Measurements from ENCODE around the gene CCDC170. TPM values are rescaled to one million over a fixed set of nuclear protein-coding genes. Genes with fewer than 3 reads are reported as not detected.

The CCDC170 gene
- total RNA-seq, 1 donor from 2014 or later: not detected

DNA sequence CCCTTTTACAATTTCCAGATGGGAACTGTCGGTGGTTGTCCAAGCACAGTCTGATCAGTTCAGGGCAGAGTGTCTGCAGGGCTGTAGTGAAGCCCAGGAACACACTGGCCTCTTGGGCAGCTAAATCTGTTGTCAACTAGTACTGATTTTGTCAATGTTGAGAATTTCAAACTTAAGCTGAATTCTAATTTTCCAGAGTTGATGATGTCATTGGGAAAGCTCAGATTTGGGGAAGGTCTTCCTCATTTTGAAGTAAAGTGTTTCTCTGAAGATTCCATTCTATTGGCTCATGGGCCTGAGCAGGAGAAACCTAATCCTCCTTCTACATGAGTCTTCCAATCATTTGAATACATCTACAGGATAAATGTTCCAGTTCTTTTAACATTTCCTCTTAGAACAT, 72.1 kb downstream of the CCDC170 start:
- DNase-seq (ENCODE audit: low read depth) (no peak), FAIRE-seq (no peak)
- Histone ChIP-seq H3K27me3 (ENCODE audit: control insufficient read depth, insufficient read depth, low read length) (no peaks in the 10 kb centered on the region), H3K36me3 (ENCODE audit: control insufficient read depth, insufficient read depth, low read length) (no peaks in the 10 kb centered on the region), H3K4me3 (ENCODE audit: low read depth, low read length) (no peak overlapping the region)
- TF ChIP-seq, protein P1, sequence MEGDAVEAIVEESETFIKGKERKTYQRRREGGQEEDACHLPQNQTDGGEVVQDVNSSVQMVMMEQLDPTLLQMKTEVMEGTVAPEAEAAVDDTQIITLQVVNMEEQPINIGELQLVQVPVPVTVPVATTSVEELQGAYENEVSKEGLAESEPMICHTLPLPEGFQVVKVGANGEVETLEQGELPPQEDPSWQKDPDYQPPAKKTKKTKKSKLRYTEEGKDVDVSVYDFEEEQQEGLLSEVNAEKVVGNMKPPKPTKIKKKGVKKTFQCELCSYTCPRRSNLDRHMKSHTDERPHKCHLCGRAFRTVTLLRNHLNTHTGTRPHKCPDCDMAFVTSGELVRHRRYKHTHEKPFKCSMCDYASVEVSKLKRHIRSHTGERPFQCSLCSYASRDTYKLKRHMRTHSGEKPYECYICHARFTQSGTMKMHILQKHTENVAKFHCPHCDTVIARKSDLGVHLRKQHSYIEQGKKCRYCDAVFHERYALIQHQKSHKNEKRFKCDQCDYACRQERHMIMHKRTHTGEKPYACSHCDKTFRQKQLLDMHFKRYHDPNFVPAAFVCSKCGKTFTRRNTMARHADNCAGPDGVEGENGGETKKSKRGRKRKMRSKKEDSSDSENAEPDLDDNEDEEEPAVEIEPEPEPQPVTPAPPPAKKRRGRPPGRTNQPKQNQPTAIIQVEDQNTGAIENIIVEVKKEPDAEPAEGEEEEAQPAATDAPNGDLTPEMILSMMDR (IDR thresholded peaks at IDR 0.05; ENCODE audit: insufficient read depth, low read length, severe bottlenecking): no peak

DNA sequence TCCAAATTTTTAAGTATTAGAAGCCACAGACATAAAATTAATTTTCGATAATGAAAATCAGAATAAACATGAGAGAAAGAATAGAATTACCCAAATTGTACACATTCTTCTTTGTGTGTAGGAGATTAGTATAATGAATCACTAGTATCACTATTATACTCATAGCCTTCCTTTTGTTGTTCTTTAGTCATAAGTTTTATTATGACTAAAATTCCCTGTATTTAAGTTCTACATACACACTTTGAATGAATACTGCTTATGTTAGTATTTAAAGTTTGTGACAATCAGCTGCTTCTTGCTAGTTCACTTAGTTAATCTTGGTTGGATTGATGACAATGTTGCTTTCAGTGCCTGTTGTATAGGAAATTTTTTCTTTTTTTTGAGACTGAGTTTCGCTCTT, 72.7 kb downstream of the CCDC170 start:
- Histone ChIP-seq H3K36me3 (ENCODE audit: control insufficient read depth, insufficient read depth, low read length) (no peaks in the 10 kb centered on the region), H3K27me3 (ENCODE audit: control insufficient read depth, insufficient read depth, low read length) (no peaks in the 10 kb centered on the region), H3K4me3 (ENCODE audit: low read depth, low read length) (no peak overlapping the region)
- peak; percentile 25 for DNase-seq (ENCODE audit: low read depth)
- no peak for FAIRE-seq
- TF ChIP-seq, protein P1 (IDR thresholded peaks at IDR 0.05; ENCODE audit: insufficient read depth, low read length, severe bottlenecking): no peak

DNA sequence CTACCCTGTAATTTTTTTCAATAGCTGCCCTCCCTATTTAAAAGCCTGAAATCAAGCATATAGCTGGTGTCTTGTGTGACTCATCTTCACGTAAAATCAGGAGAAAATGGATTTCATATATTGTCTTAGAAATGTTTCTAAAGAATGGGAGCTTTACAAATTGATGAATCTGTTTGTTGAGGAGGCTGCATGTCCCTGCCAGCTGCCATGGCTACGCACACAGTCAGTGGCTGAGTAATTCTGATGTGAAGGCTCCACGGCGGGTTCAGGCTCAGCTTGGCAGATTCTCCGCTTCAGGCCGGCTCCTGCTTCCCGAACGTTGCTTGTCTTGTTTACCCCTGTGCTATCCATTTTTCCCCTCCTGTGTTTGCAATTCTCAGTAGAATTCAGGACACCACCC, 82.8 kb downstream of the CCDC170 start:
- Histone ChIP-seq H3K27me3 (ENCODE audit: control insufficient read depth, insufficient read depth, low read length) (no peaks in the 10 kb centered on the region), H3K4me3 (ENCODE audit: low read depth, low read length) (no peak overlapping the region), H3K36me3 (ENCODE audit: control insufficient read depth, insufficient read depth, low read length) (no peaks in the 10 kb centered on the region)
- TF ChIP-seq, protein P1 (IDR thresholded peaks at IDR 0.05; ENCODE audit: insufficient read depth, low read length, severe bottlenecking): no peak
- FAIRE-seq: no peak
- DNase-seq (ENCODE audit: low read depth): no peak

DNA sequence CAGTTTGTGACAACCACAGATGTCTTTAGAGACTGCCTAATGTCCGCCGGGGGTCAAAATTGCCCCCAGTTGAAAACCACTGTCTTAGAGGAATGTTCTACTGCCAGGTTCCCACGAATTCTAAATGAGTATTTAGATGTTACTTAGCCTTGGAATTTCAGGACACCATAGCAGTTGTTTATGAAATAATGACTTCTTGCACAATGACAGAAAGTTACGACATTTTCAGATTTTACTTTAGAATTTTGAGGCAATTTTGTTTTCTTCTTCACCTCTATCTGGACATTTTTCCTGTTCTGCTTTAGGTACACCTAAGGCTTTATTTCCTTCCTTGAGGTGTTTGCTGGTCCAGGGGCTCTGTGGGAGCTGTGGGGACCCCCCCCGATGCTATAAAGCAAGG, 83.4 kb downstream of the CCDC170 start:
- FAIRE-seq: no peak
- H3K36me3 ChIP-seq (ENCODE audit: control insufficient read depth, insufficient read depth, low read length): no peaks in the 10 kb centered on the region
- TF ChIP-seq, protein P1 (IDR thresholded peaks at IDR 0.05; ENCODE audit: insufficient read depth, low read length, severe bottlenecking): no peak

DNA sequence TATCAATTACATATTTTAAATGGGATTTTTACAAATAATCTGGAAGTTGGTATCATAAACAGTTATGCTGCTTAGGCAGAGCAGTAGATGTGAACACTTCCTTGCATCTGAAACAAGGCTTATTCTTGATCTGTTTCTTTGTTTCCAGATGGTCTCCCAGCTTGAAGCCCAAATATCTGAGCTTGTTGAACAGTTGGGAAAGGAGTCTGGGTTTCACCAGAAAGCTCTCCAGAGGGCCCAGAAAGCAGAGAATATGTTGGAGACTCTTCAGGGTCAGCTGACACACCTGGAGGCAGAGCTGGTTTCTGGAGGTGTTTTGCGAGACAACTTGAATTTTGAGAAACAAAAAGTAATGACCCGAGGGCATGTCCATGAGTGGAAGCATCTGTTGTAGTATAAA, 91.9 kb downstream of the CCDC170 start:
- Histone ChIP-seq H3K36me3 (ENCODE audit: control insufficient read depth, insufficient read depth, low read length) (no peaks in the 10 kb centered on the region), H3K4me3 (ENCODE audit: low read depth, low read length) (no peak overlapping the region), H3K27me3 (ENCODE audit: control insufficient read depth, insufficient read depth, low read length) (peaks cover 1% of the 10 kb centered on the region)
- no peak for FAIRE-seq
- TF ChIP-seq, protein P1 (IDR thresholded peaks at IDR 0.05; ENCODE audit: insufficient read depth, low read length, severe bottlenecking): no peak
- DNase-seq (ENCODE audit: low read depth): no peak

More for the DNA sequence above, 83.4 kb downstream of the CCDC170 start:
- DNase-seq (ENCODE audit: low read depth): no peak
- no peak overlapping the region for H3K4me3 ChIP-seq (ENCODE audit: low read depth, low read length)
- peaks cover 1% of the 10 kb centered on the region for H3K27me3 ChIP-seq (ENCODE audit: control insufficient read depth, insufficient read depth, low read length)

DNA sequence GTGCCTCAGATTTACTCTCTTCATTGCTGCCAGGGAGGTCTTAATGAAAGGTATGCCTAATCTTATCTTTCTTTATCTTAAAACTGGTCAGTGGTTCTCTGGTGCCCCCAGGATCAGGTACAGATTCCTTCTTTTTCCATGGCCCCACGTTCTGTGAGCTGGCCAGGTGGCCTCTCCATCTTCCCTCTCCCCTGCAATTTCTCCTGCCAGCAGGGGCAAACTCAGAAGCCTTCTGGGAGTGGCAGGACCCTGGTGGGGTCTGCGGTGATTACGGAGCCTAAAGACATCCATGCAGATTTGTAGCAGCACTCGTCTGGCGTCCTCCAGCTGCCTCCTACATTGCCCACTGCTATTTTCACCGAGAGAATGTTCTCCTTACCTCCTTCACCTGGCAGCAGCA, 95.8 kb downstream of the CCDC170 start:
- Histone ChIP-seq H3K27me3 (ENCODE audit: control insufficient read depth, insufficient read depth, low read length) (no peaks in the 10 kb centered on the region), H3K36me3 (ENCODE audit: control insufficient read depth, insufficient read depth, low read length) (no peaks in the 10 kb centered on the region), H3K4me3 (ENCODE audit: low read depth, low read length) (no peak overlapping the region)
- TF ChIP-seq, protein P1 (IDR thresholded peaks at IDR 0.05; ENCODE audit: insufficient read depth, low read length, severe bottlenecking): no peak
- FAIRE-seq (no peak), DNase-seq (ENCODE audit: low read depth) (no peak)
